SK-N-MC (cell line): ENCODE data around the gene KRTAP10-8.

Experiments
- EZH2 ChIP-seq: fragments of 200-600 bp; sonication (generic); IDR thresholded peaks from one replicate; pipeline ENCODE4 v1.6.1; 2017; ENCODE audit warnings: antibody characterized with exemption
- FOXP2 ChIP-seq: optimal IDR thresholded peaks from 2 replicates; pipeline ENCODE3; 2011; ENCODE audit warnings: mild to moderate bottlenecking, moderate library complexity; ENCODE audit not compliant: insufficient read depth; ENCODE audit errors: extremely low read length, control extremely low read depth
- POLR2AphosphoS5 ChIP-seq: IDR thresholded peaks from 2 replicates; pipeline ENCODE4 v1.6.1; 2012; ENCODE audit warnings: mild to moderate bottlenecking, low read depth, low read length, borderline replicate concordance

DNA sequence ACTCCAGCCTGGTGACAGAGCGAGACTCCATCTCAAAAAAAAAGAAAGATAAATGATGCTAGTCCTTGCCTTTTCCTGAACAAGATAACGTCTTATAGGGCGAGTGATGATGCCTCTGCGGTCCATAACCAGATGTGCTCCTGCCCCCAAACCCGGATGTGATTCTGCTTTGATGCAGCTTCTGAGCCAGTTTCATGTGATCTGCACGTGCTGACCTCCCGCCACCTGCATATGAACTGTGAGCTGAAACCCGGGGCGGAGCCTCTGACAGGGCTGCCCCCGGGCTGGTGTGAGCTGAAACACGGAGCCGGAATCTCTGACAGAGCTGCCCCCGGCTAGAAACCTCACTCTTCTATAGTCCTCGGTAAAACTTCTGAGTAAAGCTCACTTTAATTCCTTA lies 41.2 kb downstream of the KRTAP10-8 start:
- TF ChIP-seq EZH2 (no peak), POLR2AphosphoS5 (no peak), FOXP2 (no peak)
